Epidermal melanocyte (primary cell): Measurements from ENCODE around the gene FAM9C.
"Not testable (repeated sequence)": the region's sequence is repeated elsewhere in the genome, so short reads cannot be mapped to it uniquely, and the experiment has no call there.

ENCODE experiments used
- DNase-seq: peaks from one replicate; pipeline ENCODE4 v3.0.0; 2011; ENCODE audit warnings: low spot score; ENCODE audit not compliant: insufficient read length

The FAM9C gene

DNA sequence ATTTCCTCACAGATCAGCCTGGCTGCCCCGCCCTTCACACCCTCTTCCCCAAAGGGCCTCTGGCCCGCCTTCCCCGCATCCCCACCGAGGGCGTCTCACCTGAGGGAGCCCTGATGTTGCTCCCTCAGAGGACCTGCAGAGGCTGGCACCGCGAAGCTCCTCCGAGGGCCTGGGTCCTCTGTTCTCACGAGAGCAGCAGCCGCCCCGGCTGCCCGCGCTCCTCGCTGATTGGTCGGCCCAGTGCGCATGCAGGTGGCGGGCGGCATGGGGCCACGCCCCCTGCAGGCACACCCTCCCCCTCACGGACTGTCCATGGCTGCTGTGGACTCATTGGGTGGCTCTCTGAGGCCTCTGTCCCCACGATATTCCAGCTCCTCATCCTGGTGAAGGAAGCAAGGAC, at the start of gene FAM9C:
Gene FAM9C, minus strand, starts transcription at position 180 of the 400 bp plus-strand sequence. CDS start 831 bp downstream, outside the sequence.
- DNase-seq = no peak

DNA sequence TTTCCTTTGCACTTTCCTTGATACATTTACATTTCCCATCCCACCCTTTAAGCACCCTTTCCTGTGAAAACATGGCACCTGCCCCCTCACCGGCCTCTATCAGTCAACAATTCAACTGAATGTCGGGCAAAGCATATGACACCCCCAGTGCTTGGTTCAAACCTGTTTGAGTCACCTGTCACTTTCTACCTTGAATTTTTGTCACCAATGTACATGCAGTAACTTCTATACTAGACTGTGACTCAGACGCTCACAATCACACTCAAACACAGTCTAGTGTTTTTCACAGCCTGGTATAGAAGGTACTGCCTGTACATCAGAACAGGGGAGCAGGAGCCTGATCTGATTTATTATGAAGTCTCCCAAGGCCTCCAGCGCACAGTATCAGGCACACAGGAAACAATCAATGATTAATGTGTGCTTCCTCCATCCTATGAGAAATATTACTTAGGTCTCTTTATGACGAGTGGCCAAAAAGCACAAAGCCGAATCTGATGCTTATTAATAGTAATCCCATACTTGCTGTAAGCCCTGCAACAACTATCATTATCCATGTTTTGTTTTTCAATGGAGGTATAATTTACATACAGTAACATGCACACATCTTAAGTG, 49.2 kb upstream of the FAM9C start:
- DNase-seq = no peak

DNA sequence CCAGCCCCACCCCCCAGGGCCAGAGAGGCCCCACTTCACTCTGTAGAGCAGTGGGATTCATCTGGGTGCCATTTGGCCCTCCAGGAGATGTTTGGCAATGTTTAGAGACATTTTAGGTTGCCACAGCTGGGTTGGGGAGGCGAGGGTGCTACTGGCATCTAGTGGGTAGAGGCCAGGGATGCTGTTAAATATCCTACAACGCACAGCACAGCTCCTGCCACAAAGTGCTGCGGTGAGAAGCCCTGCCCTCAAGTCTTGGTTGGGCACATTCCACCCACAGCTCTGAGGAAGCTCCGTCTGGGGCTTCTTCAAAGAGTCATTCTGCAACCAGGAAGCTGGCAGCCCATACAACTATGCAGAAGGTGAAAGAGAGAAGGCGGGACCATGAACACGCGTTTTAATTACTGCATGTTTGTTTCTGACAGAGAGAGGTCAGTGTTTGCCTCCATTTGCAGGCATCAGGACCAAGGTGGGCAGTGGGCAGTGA, 48.1 kb upstream of the FAM9C start:
- no peak for DNase-seq

DNA sequence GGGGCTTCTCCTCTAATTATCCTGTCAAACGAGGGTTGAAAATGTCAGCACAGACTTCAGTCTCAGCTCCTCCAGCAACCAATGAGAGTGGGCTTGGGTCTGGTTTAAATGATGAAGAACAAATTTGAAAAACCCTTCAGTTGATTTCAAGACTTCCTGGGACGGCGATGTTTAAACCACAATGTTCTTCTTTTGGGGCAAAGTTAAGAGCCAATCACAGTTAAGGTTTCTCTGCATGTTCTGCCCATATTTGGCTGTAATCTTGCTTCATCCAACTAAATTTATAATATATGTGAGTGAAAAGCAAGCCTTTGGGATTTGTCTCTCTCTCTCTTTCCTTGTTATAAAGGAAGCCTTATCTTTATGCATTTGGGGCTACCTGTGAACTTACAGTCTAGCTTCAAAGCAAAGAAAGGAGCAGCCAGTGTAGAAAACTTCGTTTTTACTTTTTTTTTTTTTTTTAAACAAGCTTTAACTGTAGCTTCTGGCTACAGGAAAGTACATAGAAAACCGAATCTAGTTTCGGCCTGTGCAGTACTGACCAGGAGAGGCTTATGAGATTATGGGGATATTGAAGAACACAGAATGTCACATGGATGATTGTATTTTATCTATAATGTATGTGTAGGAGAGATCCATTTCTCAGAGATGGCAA, 46.8 kb upstream of the FAM9C start:
- DNase-seq = no peak

DNA sequence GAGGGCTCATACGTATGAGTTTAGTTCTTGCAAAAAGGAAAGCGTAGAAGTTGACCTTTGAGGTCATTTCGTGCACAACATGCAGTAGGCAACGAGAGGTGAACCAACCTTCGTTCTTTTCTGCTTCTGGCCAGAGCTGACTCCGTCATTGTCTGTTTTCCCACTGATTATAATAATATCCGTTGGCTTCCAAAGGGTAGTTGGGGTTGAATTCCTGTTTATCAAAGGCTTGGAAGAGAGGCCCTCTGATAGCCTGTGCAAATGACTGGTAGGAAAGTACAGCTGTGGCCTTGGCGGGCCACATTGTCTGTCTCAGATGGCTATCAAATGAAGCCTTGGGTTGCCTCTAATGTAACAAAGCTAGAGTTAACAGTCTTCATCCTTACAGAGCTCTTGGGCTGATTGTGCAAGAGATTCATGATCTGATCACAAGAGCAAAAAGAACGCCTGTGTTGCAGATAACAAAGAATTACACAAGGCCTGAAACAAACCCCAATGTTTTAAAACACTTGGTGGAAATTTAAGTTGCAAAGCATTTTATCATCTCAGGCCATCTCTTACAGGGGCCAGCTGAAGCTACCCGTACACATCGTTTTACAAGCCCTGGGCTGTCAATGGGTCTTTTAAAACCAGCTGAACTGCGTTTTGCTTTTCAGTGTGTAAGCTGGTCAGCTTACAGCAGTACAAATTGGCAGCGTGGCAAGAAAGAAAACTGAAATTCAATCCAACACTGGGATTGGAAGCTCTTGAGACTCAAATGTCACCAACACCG, 46.1 kb upstream of the FAM9C start:
- DNase-seq = no peak

DNA sequence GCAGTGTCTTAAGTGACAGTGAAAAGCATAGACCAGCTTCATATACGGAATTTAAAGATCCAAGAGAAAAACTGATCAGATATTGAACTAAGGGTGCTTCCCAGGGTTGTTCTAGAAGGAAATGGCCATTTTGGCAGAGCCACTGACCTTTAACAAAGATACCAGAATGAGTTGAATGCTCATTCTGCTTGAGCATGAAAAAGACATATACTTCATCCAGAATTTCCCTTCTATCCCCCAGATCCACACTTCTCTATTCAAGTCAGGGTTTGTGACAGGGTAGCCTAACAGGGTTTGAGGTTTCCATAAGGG, 45.6 kb upstream of the FAM9C start:
- DNase-seq = no peak

DNA sequence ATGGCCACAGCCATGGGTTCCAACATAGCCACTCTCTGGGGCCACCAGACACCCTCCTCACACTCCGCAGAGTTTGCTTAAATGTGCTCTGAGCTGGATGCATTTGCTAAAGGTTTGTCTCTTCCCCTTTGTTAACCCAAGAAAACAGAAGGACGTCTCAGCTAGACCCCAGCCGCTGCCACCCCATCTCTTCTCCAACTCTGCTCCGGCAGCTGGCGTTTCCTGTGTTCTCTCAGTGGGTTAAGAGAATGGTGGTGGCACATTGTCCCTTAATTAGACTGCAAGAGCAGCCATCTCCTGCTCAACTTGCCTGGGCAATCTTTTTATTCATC, 43.7 kb upstream of the FAM9C start:
- no peak for DNase-seq

DNA sequence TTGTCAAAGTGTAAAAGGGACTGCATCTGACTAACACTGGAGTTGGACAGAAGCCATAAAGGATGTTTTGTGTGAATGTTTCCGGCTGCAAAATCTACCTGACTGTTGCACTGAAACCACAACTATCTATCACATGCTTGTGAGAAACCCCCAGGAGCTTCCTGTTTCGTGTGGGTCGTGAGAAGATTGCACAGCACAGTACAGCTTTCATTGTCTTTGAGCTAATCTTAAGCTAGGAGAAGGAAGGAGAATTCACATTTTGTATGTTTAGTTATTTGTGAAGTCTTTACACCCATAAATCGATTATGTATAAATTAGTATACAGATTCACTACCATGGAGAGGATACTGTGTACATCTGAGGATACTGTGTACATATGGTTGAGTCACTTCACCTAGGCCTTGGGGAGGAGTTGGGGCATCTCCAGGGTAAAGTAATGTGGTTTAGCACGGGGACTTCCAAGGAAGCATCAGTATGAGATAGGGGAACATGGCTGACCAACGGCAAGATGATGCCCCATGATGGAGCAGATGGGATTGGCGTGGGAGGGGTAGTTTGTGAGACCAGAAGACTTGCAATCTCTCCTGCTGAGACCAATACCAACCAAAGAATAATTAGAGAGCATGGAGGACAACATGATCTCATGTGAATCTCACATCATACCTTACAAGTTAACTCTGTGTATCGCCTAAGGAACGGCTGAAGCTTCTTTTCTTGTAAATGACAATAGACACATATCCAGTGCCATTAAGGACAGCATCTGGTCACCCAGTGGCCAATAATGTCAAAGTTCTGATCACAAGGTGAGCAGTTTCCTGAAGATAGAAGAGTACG, 43.1 kb upstream of the FAM9C start:
- no peak for DNase-seq

DNA sequence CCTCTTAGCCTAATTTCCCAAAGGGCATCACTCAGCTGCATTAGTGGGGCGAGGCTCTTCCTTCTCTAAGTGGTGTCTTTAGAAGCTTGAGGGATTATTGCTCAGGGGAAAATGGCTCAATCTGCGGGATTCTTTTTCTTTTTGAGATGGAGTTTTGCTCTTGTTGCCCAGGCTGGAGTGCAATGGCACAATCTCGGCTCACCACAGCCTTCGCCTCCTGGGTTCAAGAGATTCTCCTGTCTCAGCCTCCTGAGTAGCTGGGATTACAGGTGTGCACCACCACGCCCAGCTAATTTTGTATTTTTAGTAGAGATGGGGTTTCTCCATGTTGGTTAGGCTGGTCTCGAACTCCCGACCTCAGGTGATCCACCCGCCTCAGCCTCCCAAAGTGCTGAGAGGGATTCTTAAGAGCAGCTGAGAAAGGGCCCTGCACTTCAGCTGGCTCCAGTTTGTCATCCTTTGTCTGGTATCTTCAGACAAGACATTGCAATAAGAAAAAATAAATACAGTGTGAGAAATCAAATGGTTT, 42.4 kb upstream of the FAM9C start:
- not testable (repeated sequence) for DNase-seq

DNA sequence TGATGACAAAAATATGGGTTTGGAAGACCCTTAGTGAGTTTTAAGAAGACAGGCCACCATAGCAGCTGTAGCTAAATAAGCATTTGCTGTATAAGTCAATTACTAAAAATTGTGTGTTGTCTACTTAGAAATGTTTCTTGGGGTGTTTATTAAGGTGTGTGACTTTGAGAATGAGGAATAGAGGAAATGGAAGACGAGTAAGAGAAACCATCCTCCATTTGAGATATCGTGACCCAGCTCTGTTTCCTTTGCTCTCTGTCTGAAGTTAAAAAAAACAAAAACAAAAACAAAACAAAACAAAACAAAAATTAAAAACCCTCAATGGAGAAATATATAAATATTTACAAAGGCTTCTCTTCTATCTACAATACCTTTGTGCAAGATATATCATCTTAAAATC, 41.7 kb upstream of the FAM9C start:
- DNase-seq = no peak

DNA sequence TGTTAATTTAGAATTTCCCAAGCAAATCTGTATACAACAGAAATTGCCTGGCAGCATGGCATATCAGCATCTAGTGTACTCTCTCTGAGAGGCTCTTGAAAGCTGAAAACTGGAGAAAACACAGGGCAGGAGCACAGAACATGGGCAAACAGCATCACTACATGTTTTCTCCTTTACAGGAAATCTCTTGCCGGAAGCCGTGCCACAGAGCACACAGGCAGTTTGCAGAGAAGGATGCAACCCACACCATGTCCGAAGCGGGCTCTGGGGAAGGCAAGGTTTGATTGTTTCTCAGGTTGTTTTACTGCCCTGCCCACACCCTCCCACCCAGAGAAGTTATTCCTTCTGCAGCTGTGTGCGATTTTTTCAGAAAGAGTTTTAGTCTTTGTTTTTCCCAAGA, 41.1 kb upstream of the FAM9C start:
- no peak for DNase-seq

DNA sequence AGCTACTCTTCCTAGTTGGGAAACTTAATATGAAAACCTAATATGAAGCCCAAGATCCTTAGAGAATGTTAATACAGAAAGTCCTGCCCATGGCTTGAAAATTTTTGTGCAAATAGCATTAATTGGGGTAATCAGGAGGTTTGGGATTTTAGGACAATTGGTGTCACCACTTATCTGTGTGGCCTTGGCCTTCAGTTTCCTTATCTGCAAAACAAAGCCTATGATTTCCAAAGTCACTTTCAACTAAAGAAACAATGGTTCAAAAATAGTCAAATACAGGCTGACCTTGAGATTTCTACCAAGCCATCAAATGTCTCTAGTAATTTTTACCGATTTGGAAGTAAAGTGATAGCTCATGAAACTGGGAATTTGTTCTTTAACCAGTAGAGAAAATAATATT, 40.2 kb upstream of the FAM9C start:
- no peak for DNase-seq

DNA sequence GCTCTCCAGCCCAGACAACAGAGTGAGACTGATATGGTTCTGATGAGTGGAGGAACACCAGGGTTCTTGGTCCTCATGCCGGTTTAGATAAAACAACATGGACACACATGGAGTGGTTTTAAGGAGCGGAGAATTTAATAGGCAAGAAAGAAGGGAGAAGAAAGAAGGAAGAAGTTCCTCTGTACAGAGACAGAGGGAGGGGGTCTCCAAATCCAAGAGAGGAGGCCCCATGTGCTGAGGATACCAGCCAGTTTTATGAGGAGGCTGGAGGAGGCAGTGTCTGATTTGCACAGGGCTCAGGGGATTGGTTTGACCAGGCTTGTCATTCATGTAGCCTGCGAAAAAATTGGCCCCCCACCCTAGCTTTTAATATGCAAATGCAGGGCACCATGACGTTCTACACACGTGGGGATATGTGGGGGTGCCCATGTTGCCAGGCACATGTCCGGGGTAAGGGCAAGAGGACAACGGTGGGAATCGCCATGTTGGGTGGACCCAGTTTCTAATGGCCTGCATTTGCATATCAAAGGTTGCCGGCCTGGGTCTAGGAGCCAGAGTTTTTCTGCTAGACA, 39.4 kb upstream of the FAM9C start:
- DNase-seq = not testable (repeated sequence)

DNA sequence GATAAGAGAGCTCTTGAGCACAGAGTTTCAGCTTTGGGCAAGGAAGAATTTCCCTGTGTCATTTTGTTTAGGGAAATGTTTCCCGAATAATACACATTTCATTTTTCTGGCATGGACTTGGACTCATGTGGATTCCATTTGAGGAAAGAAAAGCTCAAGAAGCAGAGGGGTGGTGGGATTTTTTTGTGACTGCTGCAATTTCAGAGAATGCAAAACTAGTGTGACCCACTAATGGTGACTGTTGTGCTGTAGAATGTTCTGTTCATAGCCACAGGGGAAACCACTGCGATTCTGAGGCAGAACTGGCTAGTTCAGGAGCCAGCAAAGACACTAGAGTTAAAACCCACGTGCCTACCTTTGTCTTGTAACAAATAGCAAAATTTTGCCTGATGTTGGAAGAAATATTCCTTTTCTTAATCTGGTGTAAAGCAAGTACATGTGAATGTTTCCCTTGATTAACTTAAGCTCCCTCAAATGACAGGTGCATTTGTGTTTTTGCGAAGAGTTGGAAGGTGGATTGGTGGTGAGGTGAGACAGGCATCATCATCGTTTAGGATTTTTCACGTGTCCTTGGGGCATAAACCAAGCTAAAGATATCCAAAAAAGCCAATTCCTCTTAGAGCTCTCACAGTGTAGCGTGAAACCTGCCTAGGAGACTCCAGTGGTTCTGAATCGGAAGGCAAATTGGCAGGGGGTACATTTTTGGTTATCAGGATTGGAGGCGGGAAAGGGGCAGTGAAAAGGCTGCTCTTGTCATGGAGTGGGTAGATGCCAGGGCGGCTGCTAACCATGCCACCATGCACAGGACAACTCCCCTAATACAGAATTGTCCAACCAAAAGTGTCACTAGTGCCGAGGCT, 38.0 kb upstream of the FAM9C start:
- DNase-seq = no peak

DNA sequence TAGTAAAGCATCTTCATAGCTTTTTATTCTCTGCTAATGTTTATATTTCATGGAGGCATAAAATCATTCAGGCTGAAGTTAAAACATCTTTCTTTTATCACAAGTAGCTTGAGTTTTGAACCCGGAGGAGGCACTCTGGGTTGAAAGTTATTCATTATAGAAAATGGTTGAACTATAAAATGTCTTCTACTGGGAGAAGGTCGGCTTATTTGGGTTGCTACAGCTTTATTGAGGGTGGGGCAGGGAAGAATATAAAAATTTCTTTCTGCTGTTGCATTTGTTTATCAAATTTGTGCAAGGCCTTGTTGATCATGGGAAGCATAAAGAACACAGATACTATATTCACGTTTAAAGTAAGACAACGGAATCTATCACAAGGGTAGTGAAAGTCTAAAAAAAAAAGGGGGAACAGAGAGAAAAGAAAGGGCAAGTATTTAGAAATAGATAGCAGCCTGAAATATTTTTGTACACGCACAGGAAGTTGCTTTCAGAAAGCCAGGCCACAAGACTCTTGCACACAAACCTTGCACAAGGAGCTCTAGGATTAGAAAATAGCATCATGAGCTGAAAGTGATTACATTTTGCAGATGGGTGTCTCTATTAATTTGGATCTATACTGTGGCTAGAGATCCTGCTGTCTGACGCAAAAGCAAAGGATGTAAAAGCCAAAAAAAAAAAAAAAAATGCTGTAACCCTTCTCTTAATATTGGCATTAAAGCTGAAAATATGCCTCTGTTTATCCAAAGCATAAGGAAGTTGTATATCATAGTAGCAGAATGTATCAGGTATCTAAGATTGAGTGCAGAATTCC, 37.2 kb upstream of the FAM9C start:
- no peak for DNase-seq

DNA sequence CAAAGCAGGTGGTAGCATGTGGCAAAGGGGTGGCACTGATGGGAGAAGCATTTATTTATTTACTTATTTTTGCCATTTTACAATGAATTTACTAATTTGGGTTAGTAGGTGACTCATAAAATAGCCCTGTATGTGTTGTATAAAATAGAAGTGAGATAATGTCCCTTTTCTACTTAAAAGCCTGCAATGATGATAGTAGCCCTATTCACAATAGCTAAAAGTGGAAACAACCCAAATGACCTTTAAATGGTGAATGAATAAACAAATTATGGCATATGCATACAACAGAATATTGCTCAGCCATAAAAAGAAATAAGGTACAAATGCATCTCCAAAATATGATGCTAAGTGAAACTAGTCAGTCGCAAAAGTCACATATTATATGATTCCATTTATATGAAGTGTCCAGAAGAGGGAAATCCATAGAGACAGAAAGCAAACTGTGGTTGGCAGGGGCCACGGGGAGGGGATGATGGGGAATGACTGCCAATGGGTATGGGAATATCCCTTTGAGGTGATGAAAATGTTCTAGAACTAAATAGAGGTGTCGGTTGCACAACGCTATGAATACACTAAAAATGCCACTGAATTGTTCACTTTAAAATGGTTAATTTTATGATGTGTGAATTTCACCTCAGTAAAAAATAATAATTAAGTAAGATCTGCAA, 35.8 kb upstream of the FAM9C start:
- DNase-seq = no peak

DNA sequence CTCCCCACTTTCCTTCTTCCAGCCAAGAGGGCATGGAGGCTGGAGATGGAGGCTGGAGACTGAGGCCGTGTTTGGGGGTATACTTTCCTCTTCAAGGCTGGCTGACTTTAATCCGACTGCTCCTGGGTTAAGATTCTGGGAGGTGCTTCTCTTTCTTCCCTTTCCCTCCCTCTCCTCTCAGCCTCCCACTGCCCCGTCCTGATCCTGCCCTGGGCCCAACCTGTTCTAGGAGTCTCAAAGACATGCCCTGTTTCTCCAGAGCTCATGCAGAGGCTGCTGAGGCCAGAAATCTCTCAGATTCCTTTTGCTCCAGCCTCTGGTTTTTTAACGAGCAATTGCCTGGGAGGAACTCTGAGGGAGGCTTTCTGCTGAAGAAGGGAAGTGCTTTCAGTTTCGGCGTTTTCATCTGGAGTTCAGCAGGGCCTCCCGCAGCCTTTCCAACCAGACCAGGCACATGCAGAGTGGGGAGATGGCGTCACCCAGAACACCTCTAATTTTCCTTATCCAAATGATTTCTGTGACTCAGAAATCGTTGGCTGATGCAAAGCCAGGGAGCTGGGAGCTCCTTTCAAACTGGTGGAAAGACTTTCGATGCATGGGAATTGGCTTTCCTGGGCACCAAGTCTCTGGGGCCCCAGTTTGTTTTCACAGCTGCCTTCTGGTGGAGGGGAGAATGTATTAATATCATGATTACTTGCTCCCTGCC, 34.5 kb upstream of the FAM9C start:
- DNase-seq = no peak

DNA sequence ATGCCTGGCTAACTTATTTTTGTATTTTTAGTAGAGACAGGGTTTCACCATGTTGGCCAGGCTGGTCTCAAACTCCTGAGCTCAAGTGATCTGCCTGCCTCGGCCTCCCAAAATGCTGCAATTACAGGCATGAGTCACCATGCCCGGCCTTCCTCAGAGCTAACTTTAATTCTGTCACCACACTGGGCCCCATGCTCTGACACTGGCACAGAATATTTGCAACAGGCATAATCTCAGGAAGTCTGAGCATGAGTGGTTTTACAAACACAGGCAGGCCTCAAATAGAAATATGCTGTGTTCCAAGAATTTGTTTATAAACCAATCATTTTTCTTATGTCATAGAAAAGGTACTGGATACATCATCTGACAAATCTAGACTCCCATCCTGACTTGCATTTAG, 32.7 kb upstream of the FAM9C start:
- DNase-seq = no peak
